Spleen (tissue), 7 donors: Measurements from ENCODE around the gene CDRT15.

Experiments
- POLR2AphosphoS5 ChIP-seq, 3 donors: sonication (generic); formaldehyde crosslinking; IDR thresholded peaks; one replicate each; pipeline ENCODE4 v1.5.1; 2017; ENCODE audit warnings: antibody characterized with exemption in 3 of 3
- TF ChIP-seq, protein P1 (sequence below), 11 experiments: fragments of 200-600 bp in 7 of 11; fragments of 450-650 bp in 4 of 11; sonication (generic) in 4 of 11; IDR thresholded peaks in 8 of 11; conservative IDR thresholded peaks in 3 of 11; 1 replicate in 7 of 11; 2 replicates in 4 of 11; pipeline versions ENCODE4 v1.4.0 to v1.8.0; 2016 to 2021; ENCODE audit warnings: antibody characterized with exemption in 11 of 11, inconsistent platforms in 4 of 11, mild to moderate bottlenecking in 1 of 11
- donor health status: DM: no; HTN: no; CAD: no; lungs with moderate emphysema.
- donor health status: DM: no; HTN: no; CAD: no.
- donor health status: DM: no; HTN: no; CAD: no.

DNA sequence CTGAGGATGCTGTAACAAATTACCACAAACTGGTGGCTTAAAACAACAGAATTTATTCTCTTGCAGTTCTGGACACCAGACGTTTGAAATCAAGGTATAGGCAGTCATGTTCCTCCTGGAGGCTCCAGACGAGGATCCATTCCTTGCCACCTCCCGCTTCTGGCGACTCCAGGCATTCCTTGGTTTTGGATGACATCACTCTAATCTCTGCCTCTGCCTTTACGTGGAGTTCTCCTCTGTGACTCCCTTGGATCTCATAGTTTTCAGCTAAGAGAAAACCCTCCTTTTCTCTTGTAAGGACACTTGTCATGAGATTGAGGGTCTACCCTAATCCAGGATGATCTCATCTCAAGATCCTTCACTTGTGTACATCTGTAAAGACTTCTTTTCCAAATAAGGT is 32.8 kb upstream of the CDRT15 start:
- no peak for TF ChIP-seq POLR2AphosphoS5 (IDR thresholded peaks at IDR 0.05)
- TF ChIP-seq, protein P1, sequence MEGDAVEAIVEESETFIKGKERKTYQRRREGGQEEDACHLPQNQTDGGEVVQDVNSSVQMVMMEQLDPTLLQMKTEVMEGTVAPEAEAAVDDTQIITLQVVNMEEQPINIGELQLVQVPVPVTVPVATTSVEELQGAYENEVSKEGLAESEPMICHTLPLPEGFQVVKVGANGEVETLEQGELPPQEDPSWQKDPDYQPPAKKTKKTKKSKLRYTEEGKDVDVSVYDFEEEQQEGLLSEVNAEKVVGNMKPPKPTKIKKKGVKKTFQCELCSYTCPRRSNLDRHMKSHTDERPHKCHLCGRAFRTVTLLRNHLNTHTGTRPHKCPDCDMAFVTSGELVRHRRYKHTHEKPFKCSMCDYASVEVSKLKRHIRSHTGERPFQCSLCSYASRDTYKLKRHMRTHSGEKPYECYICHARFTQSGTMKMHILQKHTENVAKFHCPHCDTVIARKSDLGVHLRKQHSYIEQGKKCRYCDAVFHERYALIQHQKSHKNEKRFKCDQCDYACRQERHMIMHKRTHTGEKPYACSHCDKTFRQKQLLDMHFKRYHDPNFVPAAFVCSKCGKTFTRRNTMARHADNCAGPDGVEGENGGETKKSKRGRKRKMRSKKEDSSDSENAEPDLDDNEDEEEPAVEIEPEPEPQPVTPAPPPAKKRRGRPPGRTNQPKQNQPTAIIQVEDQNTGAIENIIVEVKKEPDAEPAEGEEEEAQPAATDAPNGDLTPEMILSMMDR (IDR thresholded peaks at IDR 0.05 in 8 of 11, conservative IDR thresholded peaks at IDR 0.05 in 3 of 11) = no peak
